Activated T-cell treated with anti-CD3 and anti-CD28 coated beads, Interleukin-2, amount 50 U/mL, for 1 hour (primary cell): ENCODE measurements around the gene PHLDB3.
"Not testable (repeated sequence)": the region's sequence is repeated elsewhere in the genome, so short reads cannot be mapped to it uniquely, and the experiment has no call there.

ENCODE experiments used
- DNase-seq: peaks from one replicate; pipeline ENCODE4 v3.0.0-alpha.2; 2020

The PHLDB3 gene

DNA sequence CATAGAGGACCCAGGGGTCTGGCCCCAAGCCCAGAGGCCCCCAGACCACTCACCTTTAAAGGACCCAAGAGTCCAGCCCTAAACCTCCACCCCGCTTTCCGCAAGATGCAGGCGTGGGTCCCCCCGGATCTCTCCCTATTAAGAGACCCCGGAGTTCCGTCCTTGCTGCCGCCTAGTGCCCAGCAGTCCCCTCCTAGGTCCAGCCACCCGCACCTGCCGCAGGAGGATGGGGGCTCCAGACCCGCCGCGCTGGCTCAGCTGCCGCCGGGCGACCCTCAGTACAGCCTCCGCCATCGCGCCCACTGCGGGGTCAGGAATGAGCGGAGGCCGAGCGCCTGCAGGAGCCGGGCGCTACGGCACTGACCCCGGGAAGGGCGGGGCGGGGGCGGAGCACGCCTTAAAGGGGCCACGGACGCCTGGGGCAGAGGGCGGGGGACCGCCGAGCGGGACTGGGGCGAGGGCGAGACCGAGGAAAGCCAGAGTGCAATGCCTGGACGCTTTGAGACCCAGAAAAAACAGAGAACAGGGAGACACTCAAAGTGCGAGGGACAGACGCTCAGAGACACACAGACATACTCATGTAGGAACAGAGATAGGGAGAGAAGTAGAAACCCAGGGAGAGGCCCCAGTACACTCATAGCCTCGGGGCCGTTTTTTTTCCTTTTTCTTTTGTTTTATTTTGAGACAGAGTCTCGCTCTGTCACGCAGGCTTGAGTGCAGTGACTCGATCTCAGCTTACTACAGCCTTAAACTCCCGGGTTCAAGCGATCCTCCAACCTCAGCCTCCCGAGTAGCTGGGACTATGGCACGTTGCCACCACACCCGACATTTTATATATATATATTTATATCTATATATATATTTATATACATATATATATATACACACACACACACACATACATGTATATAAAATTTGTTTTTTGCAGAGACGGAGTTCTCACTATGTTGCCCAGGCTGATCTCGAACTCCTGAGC, 22.6 kb upstream of the PHLDB3 start, which contains the start of gene ETHE1:
ETHE1 (minus strand) TSS at position 318 of the 976 bp plus-strand sequence; CDS start at position 294, 24 bp downstream.
- DNase-seq, result peak; percentile 76

DNA sequence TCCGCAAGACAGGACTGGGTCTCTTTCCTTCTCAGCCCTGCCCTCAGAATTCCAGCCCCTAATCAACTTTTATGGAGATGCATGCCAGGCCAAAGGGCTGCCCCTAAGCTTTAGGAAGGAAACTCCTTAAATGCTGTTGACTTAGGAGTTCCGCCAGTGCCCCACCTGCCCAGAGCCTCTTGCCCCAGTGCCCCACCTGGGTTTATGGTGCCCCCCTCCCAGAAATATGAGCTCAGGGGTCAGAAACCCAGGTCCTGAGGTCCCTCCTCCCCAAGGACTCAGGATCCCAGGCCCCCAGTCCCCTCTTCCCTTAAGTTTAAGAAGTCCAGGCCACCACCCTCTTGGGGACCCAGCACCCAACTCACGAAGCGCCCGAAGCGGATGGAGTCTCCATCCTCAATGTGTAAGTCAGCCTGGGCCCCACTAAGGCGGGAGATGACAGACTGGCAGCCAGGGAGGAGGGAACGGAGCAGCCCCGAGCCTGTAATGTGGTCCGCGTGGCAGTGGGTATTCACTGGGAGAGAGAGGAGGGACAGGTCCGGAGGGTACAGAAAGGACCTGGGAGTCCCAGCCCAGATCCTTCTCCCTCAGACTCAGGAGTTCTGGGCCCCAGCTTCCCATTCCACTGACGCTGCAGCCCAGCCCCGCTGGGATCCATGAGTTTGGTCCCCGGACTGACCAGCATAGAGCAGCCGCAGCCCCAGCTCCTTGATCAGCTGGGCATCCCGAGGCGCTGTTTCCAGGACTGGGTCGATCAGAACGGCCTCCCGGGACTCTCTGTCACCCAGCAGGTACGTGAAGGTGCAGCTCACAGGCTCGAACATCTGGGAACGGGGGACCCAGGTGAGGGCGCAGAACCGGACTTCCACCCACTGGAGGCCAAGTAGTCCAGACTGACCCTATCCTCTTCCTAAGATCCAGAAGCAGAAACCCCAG, 21.6 kb upstream of the PHLDB3 start:
- DNase-seq, result peak; percentile 39

DNA sequence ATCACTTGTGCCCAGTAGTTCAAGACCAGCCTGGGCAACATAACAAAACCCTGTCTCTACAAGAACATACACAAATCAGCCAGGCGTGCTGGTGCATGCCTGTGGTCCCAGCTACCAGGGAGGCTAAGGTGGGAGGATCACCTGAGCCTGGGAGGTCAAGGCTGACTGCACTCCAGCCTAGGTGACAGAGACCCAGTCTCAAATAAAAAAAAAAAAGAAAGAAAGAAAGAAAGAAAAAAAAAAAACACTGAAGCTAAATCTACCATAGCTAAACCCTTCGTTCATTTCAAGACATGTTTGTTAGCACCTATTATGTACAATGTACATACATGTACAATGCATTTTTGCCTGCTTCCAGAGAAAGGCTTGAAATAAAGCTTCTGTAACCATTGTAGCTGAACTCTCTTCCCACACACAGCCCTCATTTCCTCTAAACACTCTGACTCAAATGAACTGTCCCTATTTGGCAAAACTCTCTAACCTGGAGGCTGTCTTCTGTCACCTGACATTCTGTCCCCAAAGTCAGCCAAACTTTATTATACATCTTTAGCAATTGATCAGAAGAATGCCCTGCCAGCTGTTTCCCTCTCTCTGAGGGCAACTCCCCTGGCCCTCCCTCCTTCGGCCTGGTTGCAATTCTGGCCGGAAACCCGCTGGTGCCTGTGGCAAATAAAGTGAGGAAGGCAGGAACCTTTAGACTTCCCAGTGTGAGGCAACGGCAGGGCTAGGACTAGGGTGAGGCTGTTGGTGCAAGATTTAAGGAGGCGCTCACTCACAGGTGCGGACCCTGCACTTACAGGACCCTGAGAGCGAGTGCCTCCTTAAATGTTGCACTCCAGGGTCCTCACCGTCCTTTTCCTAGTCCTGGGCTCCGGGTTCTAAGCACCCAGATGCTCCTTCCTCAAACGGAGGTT, 20.6 kb upstream of the PHLDB3 start:
- peak; percentile 47 for DNase-seq

DNA sequence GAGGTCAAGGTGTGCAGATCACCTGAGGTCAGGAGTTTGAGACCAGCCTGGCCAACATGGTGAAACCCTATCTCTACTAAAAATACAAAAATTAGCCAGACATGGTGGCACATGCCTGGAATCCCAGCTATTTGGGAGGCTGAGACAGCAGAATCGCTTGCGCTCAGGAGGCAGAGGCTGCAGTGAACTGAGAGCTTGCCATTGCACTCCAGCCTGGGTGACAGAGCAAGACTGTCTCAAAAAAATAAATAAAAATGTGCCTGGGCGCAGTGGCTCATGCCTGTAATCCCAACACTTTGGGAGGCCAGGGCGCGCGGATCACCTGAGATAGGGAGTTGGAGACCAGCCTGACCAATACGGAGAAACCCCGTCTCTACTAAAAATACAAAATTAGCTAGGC, 19.1 kb upstream of the PHLDB3 start:
- not testable (repeated sequence) for DNase-seq

DNA sequence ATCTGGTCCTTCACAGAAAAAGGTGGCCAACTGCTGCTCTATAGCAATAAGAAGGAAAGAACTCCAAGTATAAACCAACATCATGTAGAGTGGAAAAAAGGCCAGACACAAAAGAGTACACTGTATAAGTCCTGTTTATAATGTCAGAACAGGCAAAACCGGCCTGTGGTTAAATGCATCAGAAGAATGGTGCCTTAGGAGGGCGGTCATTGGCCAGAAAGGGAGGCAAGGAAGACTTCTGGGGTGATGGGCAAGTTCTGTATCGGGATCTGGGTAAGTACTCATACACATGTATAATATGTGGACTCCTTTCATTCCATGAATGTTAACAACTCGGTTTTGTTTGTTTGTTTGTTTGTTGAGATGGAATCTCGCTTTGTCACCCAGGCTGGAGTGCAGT, 18.4 kb upstream of the PHLDB3 start:
- DNase-seq, result no peak

DNA sequence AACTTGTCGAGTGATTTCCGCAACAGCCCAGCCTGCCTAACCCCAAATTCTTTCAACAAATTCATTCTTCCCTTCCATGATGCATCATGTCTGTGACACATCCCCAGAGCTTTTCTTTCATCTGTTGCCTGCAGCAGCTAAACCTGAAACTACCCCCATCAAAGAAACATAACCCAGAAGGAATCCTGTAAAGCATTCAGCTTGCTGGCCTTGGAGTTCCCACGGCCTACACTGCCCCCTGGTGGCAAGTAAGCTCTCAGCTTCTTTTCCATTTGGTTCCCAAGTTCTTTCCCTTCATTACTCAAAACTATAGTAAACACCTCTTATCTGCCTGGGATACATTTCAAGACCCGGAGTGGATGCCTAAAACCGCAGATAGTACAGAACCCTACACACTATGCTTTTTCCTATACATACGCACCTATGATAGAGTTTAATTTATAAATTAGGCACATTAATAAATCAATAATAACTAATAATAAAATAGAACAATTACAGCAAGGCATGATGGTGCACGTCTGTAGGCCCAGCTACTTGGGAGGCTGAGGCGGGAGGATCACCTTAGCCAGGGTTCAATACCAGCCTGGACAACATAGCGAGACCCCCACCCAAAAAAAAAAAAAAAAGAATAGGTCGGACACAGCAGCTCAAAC, 15.0 kb upstream of the PHLDB3 start:
- peak; percentile 80 for DNase-seq

DNA sequence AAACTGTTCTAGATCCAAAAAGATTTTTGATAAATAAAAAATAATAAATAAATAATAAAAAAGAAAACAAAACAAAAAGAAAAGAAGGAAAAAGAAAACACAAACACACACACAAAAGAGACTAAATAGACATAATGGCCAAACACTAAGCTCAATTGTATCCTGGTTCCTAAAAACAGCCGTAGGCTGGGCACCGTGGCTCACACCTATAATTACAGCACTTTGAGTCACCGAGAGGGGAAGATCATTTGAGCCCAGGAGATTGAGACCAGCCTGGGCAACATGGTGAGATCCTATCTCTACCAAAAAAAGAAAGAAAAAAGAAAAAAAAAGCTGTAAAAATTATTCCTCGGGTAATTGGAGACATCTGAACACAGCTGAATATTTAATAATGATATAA, 13.5 kb upstream of the PHLDB3 start:
- no peak for DNase-seq

DNA sequence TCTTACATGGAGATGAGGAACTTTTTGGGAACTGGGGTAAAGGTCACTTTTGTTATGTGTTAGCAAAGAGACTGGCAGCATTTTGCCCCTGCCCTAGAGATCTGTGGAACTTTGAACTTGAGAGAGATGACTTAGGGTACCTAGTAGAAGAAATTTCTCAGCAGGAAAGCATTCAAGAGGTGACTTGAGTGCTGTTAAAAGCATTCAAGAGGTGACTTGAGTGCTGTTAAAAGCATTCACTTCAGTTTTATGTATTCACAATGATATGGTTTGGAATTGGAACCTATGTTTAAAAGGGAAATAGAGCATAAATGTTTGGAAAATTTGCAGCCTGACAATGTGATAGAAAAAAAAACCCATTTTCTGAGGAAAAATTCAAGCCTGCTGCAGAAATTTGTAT, 7.9 kb upstream of the PHLDB3 start:
- DNase-seq, result not testable (repeated sequence)

DNA sequence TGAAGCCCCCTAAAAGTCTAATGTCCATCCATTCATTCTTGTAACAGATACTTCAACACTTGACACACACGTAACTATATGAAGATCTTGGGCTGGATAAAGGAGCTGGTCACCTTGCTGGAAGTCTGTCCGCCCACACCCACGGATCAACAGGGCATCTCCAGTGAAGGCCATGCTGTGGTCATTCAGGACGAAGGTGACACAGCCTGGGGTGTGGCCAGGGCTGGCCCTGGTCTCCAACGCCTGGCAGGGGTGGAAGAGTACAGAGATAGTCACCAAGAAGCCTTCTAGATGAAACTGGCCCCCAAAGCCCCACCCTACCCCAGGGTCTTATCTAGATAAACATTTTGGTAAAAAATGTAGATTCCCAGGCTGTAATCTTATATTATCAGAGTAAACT, 6.8 kb upstream of the PHLDB3 start:
- DNase-seq, result no peak

DNA sequence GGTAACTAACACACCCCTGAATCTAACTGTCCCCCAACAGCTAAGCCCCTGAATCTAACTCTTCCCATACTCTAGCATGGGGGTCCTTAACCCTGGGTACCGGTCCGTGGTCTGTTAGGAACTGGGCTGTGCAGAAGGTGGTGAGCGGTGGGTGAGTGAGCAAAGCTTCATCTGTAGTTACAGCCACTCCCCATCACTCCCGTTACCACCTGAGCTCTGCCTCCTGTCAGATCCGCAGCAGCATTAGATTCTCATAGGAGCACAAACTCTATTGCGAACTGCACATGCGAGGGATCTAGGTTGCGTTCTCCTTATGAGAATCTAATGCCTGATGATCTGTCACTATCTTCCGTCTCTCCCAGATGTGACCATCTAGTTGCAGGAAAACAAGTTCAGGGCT, 6.2 kb upstream of the PHLDB3 start:
- no peak for DNase-seq

DNA sequence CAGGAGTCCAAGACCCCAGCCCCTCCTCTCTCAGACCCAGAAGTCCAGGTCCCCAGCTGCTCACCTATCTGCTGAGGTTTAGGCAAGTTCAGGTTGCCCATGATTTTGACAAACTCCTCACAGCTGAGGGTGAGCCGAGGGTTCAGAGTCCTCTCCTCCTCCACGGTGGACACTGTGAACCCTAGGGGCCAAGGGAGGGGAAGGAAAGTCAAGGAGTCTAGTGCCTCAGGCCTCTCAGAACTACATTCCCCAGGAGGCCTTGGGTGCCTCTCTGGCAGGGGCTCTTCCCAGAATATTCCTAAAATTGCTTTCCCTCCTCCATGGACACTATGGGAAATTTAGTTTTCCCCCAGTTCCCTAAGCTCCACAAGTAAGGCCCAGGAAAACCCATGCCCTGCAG, 3.3 kb upstream of the PHLDB3 start:
- no peak for DNase-seq

DNA sequence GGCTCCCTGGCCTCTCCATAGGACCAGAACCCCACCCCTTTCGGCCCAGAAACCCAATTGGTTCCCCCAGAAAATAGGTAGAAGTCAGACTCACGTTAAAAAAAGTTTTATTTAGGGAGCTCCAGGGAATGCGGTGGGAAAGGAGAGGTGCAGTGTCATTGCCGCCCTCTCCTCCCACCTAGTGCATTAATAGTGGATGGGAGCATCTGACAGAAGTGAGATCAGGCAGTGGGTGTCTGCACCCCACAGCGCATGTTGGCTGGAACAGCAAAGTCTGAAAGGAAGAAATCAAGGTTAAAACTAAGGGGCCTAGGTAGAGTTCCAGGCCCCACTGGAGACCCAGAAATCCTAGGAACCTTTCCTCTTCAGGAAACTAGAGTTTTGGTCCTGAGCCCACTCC, 2.1 kb upstream of the PHLDB3 start:
- no peak for DNase-seq

DNA sequence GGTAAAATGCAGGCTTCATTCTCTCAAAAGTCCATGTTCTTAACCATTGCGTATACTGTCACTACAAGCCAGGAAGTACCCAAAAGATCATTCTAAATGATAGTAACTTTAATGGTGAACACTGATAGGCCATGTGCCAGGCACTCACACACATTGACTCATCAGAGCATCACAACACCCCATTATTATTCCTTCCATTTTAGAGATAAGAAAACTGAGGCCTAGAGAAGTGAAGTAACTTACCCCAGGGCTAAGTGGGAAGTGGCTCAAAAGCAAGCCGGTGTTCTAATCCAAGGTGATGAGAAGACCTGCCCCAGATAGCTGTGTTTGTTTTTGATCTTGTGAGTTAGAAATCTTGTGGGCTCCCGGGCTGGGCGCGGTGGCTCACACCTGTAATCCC, 1.4 kb upstream of the PHLDB3 start:
- DNase-seq, result no peak

DNA sequence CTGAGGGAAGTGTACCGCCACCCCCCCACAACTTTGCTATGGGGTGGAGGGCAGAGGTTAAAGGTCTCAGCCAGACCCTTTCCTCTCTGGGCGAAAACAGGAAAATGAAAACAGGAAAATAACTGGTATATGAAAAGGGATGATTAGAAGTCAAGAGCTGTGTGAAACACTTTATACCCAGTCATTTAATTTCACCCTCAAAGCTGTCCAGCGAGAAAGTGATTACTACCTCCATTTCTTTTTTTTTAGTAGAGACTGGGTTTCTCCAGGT, 575 bp upstream of the PHLDB3 start:
- no peak for DNase-seq

DNA sequence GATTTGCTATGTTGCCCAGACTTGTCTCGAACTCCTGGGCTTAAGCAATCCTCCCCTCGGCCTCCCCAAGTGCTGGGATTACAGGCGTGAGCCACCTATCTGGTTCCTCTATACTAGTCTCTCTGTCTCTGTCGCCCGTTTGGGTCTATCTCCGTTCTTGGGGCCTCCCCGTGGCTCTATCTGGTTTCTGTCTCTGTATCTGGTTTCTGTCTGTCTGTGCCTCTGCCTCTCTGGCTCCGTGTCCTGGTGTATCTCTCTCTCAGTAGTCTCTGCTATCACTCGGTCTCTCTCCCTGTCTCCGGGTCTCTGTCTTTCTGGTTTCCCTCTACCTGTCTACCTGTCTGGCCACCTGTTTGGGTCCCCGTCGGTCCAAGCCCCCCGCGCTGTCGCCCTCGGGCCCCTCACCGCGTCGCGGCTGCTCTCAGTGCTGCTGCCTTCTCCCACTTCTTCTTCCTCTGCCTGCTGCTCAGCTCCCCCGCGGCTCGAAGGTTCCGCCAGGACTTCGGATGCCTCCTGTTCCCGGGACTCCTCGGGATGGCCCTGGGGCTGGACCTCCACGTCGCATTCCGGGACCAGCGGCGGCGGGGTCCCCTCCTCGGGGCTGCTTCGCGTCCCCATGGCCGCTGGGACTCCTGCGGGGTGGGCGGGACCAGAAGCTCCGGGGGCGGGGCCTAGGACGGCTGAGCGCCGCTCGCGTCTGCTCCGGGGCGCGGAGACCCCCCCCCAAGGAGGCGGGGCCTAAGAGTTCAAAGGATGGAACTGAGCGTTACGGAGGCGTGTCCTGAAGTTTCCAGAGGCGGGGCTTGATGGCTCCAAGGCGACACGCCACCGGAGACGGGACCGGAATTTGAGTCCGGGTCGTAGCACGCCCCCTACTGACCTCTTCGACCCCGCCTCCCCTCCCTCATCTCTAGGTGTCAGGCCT, 783 bp downstream of the PHLDB3 start:
- peak; percentile 99 for DNase-seq

DNA sequence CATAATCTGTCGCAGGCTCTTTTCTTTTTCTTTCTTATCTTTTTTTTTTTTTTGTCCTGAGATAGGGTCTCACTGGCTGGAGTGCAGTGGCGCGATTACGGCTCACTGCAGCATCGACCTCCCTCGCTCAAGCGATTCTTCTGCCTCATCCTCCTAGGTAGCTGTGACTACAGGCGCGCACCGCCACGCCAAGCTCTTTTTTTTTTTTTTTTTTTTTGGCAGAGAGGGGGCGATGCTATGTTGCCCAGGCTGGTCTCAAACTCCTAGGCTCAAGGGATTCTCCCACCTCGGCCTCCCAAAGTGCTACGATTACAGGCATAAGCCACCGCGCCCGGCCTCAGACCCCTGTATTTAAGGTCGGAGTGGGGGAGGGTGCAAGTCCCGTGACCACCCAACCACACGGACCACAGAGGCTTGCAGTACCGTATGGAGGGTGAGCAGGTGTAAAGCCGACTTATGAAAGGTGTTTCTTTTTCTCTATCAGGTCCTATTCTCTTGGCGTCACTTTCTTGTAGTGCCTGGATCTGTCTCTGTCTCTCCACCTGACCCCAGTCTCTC, 2.0 kb downstream of the PHLDB3 start:
- no peak for DNase-seq

DNA sequence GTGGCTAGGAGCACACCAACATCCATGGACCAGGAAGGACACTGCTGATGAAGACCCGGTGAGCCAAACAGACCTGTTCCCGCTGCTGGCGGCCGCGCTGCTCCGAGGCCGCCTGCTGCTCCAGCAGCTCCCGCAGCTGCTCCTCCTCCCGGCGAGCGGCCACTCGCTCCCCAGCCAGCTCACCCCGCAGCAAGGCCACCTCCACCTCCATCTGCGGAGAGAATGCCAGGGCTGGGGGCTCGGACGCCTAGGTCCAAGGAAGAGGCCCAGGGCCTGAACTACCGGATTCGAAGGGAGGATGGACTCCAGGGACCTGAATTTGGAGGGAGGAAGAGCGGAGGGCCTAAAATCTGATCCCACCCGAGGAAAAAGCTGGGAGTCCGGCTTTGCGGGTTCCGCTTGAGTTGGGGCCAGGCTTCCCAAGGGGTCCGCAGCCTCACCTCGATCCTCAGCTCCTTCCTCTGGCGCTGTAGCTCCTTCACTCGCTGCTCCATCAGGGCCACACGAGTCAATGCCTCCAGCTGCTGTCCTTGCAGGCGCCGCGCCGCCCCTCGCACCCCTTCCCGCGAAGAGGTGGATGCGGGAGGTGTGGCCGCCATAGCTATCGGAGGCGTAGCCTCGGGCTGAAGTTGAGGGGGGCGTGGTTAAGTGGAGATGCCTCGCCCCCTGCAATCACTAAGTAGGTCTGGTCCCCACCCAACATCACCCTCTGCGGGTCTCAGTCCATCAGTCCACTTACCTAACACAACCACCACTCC, 2.7 kb downstream of the PHLDB3 start:
- DNase-seq, result no peak

DNA sequence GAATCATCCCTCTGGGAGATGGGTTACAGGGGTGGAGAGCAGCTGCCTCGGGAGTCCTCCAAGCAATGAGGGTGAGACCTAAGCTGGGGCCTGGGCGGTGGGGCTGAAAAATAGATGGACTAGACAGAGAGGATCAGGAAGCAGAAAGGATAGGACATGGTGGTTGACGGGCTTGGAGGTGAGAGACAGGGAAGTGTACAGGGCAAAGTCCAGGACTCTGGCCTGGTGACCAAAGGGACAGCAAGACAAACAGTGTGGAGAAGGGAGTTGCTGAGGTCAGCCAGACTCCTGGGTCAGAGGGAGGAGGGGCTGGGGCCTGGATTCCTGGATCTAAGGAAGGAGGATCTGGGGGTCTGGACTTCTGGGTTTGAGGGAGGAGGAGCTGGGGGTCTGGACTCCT, 5.5 kb downstream of the PHLDB3 start:
- no peak for DNase-seq

DNA sequence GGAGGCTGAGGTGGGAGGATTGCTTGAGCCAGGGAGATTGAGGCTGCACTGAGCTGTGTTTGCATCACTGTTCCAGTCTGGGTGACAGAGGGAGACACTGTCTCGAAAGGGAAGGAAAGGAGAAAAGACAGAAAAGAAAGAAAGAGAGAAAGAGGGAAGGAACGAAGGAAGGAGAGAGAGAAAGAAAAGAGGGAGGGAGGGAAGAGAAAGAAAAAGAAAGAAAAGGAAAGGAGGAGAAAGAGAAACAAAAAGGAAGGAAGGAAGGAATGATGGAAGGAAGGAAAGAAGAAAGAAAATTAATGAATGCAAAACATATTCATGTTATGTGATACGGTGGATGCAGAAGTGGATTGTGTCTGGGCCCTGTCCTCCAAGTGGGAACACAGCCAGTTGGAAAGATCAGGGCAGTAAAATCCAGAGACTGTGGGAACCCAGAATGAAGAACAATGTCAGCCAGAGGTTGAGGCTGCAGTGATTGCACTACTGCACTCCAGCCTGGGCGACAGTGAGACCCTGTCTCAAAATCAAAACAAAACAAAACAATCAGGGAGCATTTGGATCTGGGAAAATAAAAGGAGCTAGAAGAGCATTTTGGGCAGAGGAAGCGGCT, 6.2 kb downstream of the PHLDB3 start:
- DNase-seq, result no peak
